Gastroesophageal sphincter (tissue), 4 donors: ENCODE measurements around the gene ELL2. TPM values are rescaled to one million over a fixed set of nuclear protein-coding genes. Genes with fewer than 3 reads are reported as not detected.
A peak's percentile ranks its signal among the peaks of the same experiment; 100 is the strongest.

Experiments
- ATAC-seq: fragments of 150-250 bp; one replicate; pipeline ENCODE4 v1.9.1; 2016; ENCODE audit warnings: mild to moderate bottlenecking, moderate library complexity
- H3K27ac ChIP-seq, 4 donors: fragments of 200-600 bp; sonication (generic) in 3 of 4; 1 replicate in 3 of 4; 2 replicates in 1 of 4; pipeline ENCODE4 v1.5.1; 2016 to 2019
- H3K27me3 ChIP-seq: fragments of 200-600 bp; sonication (generic); one replicate; pipeline ENCODE4 v1.5.1; 2019
- H3K36me3 ChIP-seq, 2 donors: fragments of 200-600 bp; sonication (generic); one replicate each; pipeline ENCODE4 v1.5.1; 2019; ENCODE audit warnings: control low read depth in 1 of 2
- H3K4me1 ChIP-seq, 3 donors: fragments of 200-600 bp; sonication (generic); 1 replicate in 2 of 3; 2 replicates in 1 of 3; pipeline ENCODE4 v1.5.1; 2016 to 2019; ENCODE audit warnings: control low read depth in 2 of 3
- H3K4me3 ChIP-seq, 2 donors: fragments of 200-600 bp; sonication (generic); one replicate each; pipeline ENCODE4 v1.5.1; 2019; ENCODE audit warnings: mild to moderate bottlenecking in 1 of 2, moderate library complexity in 1 of 2
- H3K9me3 ChIP-seq, 3 donors: fragments of 200-600 bp; sonication (generic); one replicate each; pipeline ENCODE4 v1.5.1; 2017 to 2019; ENCODE audit warnings: control low read depth in 2 of 3
- CTCF ChIP-seq, 4 experiments: fragments of 200-600 bp in 2 of 4; fragments of 450-650 bp in 2 of 4; sonication (generic) in 1 of 4; IDR thresholded peaks; one replicate each; pipeline ENCODE4 v1.5.1; 2017 to 2019; ENCODE audit warnings: antibody characterized with exemption in 4 of 4, mild to moderate bottlenecking in 2 of 4, moderate library complexity in 2 of 4
- EP300 ChIP-seq: sonication (generic); formaldehyde crosslinking; IDR thresholded peaks from one replicate; pipeline ENCODE4 v1.6.1; 2017; ENCODE audit warnings: antibody characterized with exemption, mild to moderate bottlenecking
- POLR2A ChIP-seq, 2 donors: fragments of 450-650 bp; IDR thresholded peaks; one replicate each; pipeline ENCODE4 v1.6.1; 2017; ENCODE audit warnings: antibody characterized with exemption in 2 of 2, mild to moderate bottlenecking in 2 of 2, moderate library complexity in 1 of 2
- POLR2AphosphoS5 ChIP-seq: sonication (generic); formaldehyde crosslinking; IDR thresholded peaks from one replicate; pipeline ENCODE4 v1.6.1; 2017; ENCODE audit warnings: antibody characterized with exemption
- WGBS, 2 donors: methylation state at CpG; one replicate each; pipeline ENCODE4 v1.1.5; 2018; ENCODE audit warnings: low coverage in 1 of 2; 5-methylcytosine and 5-hydroxymethylcytosine counted together
- total RNA-seq, 4 donors: library from RNA; depleted of rRNA; stranded (reverse); fragments of >200 nt; gene quantifications; one replicate each; pipeline ENCODE4 v1.1.0, GENCODE V29; 2016

ELL2 gene
- total RNA-seq, 4 donors from 2014 or later = 38.4 to 117 (median 59.3) TPM

GRCh38 chr5:95881833-95882232 lies 79.8 kb downstream of the ELL2 start:
- Histone ChIP-seq H3K4me3 (no peak overlapping the region), H3K9me3 (no peaks in the 10 kb centered on the region), H3K4me1 (no peaks in the 10 kb centered on the region), H3K27me3 (no peaks in the 10 kb centered on the region), H3K27ac (no peak overlapping the region), H3K36me3 (peaks cover 0 to 9% of the 10 kb centered on the region in 2 donors)
- 82 to 84% methylated on average over 3 to 4 of the region's 5 CpGs for WGBS, 2 donors
- TF ChIP-seq CTCF (IDR thresholded peaks at IDR 0.05) (no peak), POLR2AphosphoS5 (peak; percentile 53)
- no peak for ATAC-seq

DNA sequence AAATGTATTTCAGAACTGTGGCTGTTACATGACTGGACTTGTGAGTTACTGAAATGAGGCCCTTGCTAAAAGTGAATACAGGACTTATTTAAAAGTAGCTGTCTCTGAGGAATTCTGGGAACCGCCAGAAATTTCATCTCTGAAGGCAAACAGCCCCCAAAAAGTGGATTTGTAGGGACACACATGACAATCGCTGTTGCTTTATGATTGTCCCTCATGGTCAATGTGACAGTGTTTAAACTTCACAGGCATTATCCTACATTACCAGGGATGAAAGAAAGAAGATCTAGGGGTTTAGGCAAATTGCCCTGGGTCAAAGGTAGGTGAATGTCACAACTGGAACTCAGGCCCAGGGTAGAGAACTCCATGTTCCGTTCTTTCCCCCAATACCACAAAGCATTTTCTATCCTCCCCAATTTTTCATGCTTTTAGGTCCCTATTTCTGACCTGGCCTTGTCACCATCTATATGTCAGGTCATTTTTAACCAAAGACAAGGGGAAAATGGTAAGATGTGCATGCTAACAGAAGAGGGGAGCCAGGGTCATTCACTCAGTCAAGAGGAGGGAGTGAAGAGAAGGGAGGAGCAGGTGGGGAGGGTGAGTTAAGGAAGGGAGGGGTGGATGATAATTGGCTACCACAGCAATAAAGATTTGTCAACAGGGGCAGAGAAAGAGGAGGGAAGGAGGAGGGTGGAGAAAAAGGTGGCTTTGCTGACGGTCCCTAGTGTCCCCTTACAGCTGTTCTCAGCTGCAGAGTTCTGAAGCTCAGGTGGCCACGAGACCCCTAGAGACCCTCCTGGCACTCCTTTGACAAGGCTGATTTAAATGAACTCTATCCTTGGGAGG lies 81.3 kb downstream of the ELL2 start:
- no peaks in the 10 kb centered on the region for H3K4me1 ChIP-seq
- H3K27me3 ChIP-seq = no peaks in the 10 kb centered on the region
- no peaks in the 10 kb centered on the region for H3K36me3 ChIP-seq
- no peak overlapping the region for H3K27ac ChIP-seq
- no peak for ATAC-seq
- H3K4me3 ChIP-seq = no peak overlapping the region
- 74 to 82% methylated on average over 4 to 5 of the region's 5 CpGs for WGBS, 2 donors
- H3K9me3 ChIP-seq = no peaks in the 10 kb centered on the region
- no peak for TF ChIP-seq EP300
- peak; percentile 26 for TF ChIP-seq POLR2AphosphoS5

DNA sequence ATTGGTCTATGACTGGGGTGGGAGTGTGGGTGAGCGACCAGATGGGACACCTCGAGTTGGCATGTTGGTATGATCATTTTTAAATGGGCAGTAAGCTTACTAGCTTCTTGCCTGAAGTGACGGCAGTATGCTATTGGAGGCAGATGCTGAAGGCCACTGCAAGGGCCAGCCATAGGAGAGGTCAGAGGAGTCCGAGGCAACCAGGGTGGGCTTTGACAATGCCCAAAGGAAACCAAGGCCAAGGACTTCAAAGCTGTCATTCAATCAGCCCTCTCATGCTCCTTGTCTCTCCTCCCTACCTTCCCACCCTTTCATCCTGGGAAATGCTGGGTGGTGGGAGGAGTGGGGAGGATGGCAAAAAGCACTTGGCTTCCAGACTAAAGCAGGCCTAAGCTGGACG lies 82.0 kb downstream of the ELL2 start:
- WGBS, 2 donors = 86 to 100% methylated on average over 1 to 3 of the region's 5 CpGs
- H3K4me3 ChIP-seq = no peak overlapping the region
- no peak overlapping the region for H3K27ac ChIP-seq
- no peaks in the 10 kb centered on the region for H3K4me1 ChIP-seq
- no peaks in the 10 kb centered on the region for H3K36me3 ChIP-seq
- H3K9me3 ChIP-seq = no peaks in the 10 kb centered on the region
- H3K27me3 ChIP-seq = no peaks in the 10 kb centered on the region
- no peak for TF ChIP-seq POLR2A (IDR thresholded peaks at IDR 0.05)
- peak; percentile 9 for TF ChIP-seq POLR2AphosphoS5
- ATAC-seq = no peak

DNA sequence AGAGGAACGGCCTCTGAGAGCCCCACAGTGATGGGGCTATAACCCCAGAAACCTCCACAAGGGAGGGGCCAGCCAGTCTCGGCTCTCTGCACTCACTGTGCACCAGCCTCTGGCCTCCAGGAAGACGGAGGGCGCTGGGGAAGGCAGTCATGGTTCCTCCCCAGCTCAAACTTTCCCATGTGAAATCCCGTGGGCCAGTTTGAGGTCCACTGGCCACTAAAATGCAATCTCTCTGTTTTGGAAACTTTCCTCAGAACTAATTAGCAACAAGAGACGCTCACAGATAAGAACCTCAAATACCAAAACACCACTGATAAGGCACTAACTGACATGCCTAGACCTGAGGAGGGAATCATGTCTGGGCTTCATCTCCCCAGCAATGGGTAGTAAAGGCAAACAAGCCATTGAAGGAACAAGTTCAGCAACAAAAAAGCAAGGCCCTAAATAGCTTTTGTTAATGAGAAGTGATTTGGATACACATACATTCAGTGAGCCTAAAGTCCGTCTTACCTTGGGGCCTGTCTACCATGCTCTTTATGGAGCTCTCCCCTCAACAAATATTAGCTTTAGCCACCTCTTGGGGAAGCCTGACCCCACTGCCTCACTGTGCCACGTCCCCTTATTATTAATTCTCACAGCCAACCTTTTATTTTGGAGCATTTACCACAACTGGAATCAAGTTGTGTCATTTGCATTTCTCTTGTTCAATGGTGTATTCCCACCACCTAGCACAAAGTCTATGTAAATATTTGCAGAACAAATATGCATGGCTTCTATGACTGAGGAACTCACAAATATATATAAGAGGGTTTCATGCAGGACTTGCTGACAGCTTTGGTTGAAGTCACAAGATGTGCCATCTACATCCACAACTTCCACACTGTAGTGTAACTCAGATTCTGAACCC lies 83.0 kb downstream of the ELL2 start:
- TF ChIP-seq EP300 (no peak), CTCF (IDR thresholded peaks at IDR 0.05) (no peak), POLR2AphosphoS5 (no peak)
- H3K36me3 ChIP-seq = no peaks in the 10 kb centered on the region
- 56 to 93% methylated on average over 2 to 3 of the region's 8 CpGs for WGBS, 2 donors
- no peak overlapping the region for H3K27ac ChIP-seq
- no peak overlapping the region for H3K4me3 ChIP-seq
- H3K4me1 ChIP-seq = no peaks in the 10 kb centered on the region
- H3K9me3 ChIP-seq = no peaks in the 10 kb centered on the region
- H3K27me3 ChIP-seq = no peaks in the 10 kb centered on the region
- no peak for ATAC-seq

GRCh38 chr5:95876782-95877181 lies 84.9 kb downstream of the ELL2 start:
- H3K9me3 ChIP-seq = no peaks in the 10 kb centered on the region
- no peak for ATAC-seq

More at GRCh38 chr5:95876782-95877181, 84.9 kb downstream of the ELL2 start:
- 57 to 86% methylated on average over 1 to 2 of the region's 2 CpGs for WGBS, 2 donors
- Histone ChIP-seq H3K4me3 (no peak overlapping the region), H3K36me3 (no peaks in the 10 kb centered on the region), H3K4me1 (no peaks in the 10 kb centered on the region), H3K27ac (no peak overlapping the region), H3K27me3 (no peaks in the 10 kb centered on the region)
- TF ChIP-seq CTCF (IDR thresholded peaks at IDR 0.05) (no peak), EP300 (no peak)
